ENCODE results near the gene NELFE. TPM values are rescaled to one million over a fixed set of nuclear protein-coding genes. Genes with fewer than 3 reads are reported as not detected.

NELFE gene
- total and polyA plus RNA-seq, 2 experiments from 2014 or later: 70.1 to 78.7 TPM

DNA sequence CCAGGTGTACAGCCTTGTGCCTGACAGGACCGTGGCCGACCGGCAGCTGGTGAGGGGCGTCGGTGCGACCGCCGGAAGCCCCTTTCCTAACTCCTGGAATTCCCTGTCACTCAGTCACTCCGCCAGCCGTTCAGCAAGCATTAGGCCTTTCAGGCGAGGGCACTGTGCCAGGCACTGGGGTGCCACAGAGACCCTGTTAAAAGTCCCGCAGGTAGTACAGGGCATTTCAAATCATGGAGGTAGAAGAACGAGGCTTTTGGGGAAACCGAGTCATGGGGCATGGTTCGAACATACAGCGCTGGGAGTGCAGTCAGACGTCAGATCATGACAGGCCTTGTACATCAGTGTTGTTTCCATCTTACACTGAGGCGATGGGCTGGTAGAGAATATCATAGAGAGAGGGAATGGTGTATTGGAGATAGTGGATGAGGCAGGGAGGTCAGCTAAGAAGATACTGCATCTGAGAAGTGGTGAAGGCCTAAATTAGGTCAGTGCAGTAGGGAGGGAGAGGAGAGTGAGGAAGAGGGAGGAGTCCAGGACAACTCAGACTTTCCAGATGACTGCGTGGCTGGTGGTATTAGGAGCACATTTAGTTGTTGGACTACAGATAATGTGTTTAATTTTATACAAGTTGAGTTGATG, 14.1 kb upstream of the NELFE start:
- Histone ChIP-seq H3K79me2 (peaks cover 36% of the 10 kb centered on the region), H2AFZ (peak overlapping the region; percentile 39), H3K4me1 (ENCODE audit: insufficient read depth) (peaks cover 19% of the 10 kb centered on the region), H4K20me1 (ENCODE audit: insufficient read depth, poor library complexity, severe bottlenecking) (no peaks in the 10 kb centered on the region), H3K4me3 (peak overlapping the region; percentile 58), H3K4me2 (peak overlapping the region; percentile 92), H3K9me3 (ENCODE audit: low read depth) (no peaks in the 10 kb centered on the region), H3K27me3 (no peaks in the 10 kb centered on the region), H3K36me3 (replicated peaks; ENCODE audit: insufficient read depth, low read depth) (no peaks in the 10 kb centered on the region), H3K9me2 (replicated peaks; ENCODE audit: insufficient read depth) (no peaks in the 10 kb centered on the region), H3K27ac (peak overlapping the region; percentile 95)
- 18% methylated on average over 19 of the region's 19 CpGs for WGBS (ENCODE audit: low lambda C conversion rate, missing lambda C conversion rate)
- TF ChIP-seq EZH2 (IDR thresholded peaks at IDR 0.05; ENCODE audit: borderline replicate concordance): no peak
- TF ChIP-seq, protein P1, sequence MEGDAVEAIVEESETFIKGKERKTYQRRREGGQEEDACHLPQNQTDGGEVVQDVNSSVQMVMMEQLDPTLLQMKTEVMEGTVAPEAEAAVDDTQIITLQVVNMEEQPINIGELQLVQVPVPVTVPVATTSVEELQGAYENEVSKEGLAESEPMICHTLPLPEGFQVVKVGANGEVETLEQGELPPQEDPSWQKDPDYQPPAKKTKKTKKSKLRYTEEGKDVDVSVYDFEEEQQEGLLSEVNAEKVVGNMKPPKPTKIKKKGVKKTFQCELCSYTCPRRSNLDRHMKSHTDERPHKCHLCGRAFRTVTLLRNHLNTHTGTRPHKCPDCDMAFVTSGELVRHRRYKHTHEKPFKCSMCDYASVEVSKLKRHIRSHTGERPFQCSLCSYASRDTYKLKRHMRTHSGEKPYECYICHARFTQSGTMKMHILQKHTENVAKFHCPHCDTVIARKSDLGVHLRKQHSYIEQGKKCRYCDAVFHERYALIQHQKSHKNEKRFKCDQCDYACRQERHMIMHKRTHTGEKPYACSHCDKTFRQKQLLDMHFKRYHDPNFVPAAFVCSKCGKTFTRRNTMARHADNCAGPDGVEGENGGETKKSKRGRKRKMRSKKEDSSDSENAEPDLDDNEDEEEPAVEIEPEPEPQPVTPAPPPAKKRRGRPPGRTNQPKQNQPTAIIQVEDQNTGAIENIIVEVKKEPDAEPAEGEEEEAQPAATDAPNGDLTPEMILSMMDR (IDR thresholded peaks at IDR 0.05; ENCODE audit: poor library complexity): no peak
- no peak for TF ChIP-seq EZH2phosphoT487 (IDR thresholded peaks at IDR 0.05; ENCODE audit: low read depth, severe bottlenecking, unreplicated experiment)
- DNase-seq (ENCODE audit: low spot score): no peak

DNA sequence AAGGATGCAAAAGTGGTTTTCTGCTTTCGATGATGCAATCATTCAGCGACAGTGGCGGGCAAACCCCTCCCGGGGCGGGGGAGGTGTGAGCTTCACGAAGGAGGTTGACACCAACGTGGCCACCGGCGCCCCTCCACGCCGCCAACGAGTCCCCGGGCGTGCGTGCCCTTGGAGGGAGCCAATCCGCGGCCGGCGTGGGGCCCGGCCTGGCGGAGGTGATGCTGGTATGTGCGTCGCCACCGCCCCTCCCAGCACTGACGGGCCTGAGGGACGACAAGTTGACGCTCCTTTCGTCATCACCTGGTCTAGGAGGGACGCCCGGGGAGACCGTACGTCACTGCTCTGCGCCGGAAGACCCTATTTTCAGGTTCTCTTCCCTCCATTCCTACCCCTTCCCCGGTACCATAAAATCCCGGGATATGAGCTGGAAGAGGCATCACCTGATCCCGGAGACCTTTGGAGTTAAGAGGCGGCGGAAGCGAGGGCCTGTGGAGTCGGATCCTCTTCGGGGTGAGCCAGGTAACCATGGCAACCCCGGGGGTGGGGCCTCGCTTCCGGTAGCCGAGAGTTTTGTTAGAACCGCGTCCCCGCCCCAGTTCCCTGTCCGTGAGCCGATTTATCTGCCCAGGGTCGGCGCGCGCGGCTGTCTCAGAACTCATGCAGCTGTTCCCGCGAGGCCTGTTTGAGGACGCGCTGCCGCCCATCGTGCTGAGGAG, 13.4 kb upstream of the NELFE start, which contains the start of gene DXO:
TSS of gene DXO (minus strand) at position 146 of the 716 bp plus-strand sequence. CDS start 463 bp downstream, outside the sequence.
- WGBS (ENCODE audit: low lambda C conversion rate, missing lambda C conversion rate): 1% methylated on average over 61 of the region's 62 CpGs
- Histone ChIP-seq H3K4me3 (peak within 1 kb of the TSS; percentile 58), H4K20me1 (ENCODE audit: insufficient read depth, poor library complexity, severe bottlenecking) (no peaks in the 10 kb centered on the region), H3K4me2 (peak within 1 kb of the TSS; percentile 92), H3K9me3 (ENCODE audit: low read depth) (no peaks in the 10 kb centered on the region), H3K36me3 (replicated peaks; ENCODE audit: insufficient read depth, low read depth) (no peaks in the 10 kb centered on the region), H3K27me3 (no peaks in the 10 kb centered on the region), H2AFZ (peak within 1 kb of the TSS; percentile 39), H3K27ac (peak within 1 kb of the TSS; percentile 95), H3K4me1 (ENCODE audit: insufficient read depth) (peaks cover 19% of the 10 kb centered on the region), H3K9me2 (replicated peaks; ENCODE audit: insufficient read depth) (no peaks in the 10 kb centered on the region), H3K79me2 (peaks cover 36% of the 10 kb centered on the region)
- peak; percentile 98 for DNase-seq (ENCODE audit: low spot score)
- no peak for TF ChIP-seq EZH2 (IDR thresholded peaks at IDR 0.05; ENCODE audit: borderline replicate concordance)
- TF ChIP-seq, protein P1 (IDR thresholded peaks at IDR 0.05; ENCODE audit: poor library complexity): no peak
- no peak for TF ChIP-seq EZH2phosphoT487 (IDR thresholded peaks at IDR 0.05; ENCODE audit: low read depth, severe bottlenecking, unreplicated experiment)

DNA sequence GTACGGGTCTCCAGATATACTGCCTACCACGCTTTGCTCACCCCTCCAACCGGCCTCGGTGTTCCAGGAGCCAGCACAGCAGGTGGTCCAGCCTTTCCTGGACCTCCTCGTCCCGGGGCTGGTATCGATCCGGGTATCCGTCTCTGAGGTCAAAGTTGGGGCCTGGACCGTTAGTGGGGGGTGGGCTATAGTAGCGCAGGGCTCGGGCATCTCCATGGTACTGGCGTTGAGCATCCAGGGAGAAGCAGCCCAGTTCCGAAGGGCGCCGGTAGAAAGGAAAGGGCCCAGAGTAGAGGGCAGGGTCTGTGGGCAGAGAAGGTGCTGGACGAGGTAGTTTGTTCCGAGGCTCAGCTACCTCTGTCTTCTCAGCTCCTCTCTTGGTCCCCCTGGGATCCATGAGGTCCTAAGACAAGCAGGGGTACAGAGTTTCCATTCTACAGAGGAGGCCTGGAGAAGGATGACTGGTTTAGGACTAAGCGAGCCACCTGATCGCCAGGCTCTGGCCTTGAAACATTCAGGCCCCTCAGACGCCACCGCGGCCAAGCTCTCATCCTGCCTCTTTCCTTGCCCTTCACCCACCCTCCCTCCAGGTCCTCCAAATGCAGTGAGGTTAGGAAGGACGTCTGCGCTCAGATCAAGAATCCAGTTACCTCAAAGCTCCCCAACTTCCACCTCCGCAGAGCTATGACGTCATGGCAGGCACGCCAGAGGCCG, 12.7 kb upstream of the NELFE start:
- DNase-seq (ENCODE audit: low spot score): no peak
- peak overlapping the region; percentile 95 for H3K27ac ChIP-seq
- no peaks in the 10 kb centered on the region for H3K9me2 ChIP-seq (replicated peaks; ENCODE audit: insufficient read depth)
- peaks cover 36% of the 10 kb centered on the region for H3K79me2 ChIP-seq
- H3K4me2 ChIP-seq: peak overlapping the region; percentile 92
- H3K4me1 ChIP-seq (ENCODE audit: insufficient read depth): peaks cover 19% of the 10 kb centered on the region
- no peaks in the 10 kb centered on the region for H4K20me1 ChIP-seq (ENCODE audit: insufficient read depth, poor library complexity, severe bottlenecking)
- no peaks in the 10 kb centered on the region for H3K36me3 ChIP-seq (replicated peaks; ENCODE audit: insufficient read depth, low read depth)
- H3K27me3 ChIP-seq: no peaks in the 10 kb centered on the region
- peak overlapping the region; percentile 7 for H2AFZ ChIP-seq
- WGBS (ENCODE audit: low lambda C conversion rate, missing lambda C conversion rate): 61% methylated on average over 29 of the region's 29 CpGs
- peak overlapping the region; percentile 58 for H3K4me3 ChIP-seq
- no peaks in the 10 kb centered on the region for H3K9me3 ChIP-seq (ENCODE audit: low read depth)
- TF ChIP-seq EZH2 (IDR thresholded peaks at IDR 0.05; ENCODE audit: borderline replicate concordance) (no peak), EZH2phosphoT487 (IDR thresholded peaks at IDR 0.05; ENCODE audit: low read depth, severe bottlenecking, unreplicated experiment) (no peak)
- TF ChIP-seq, protein P1 (IDR thresholded peaks at IDR 0.05; ENCODE audit: poor library complexity): no peak
